ENCODE measurements around the gene TSHB. TPM values are rescaled to one million over a fixed set of nuclear protein-coding genes. Genes with fewer than 3 reads are reported as not detected.
A peak's percentile ranks its signal among the peaks of the same experiment; 100 is the strongest.

Gene TSHB
- total RNA-seq, 1 donor: not detected

- peak; percentile 34 for DNase-seq (ENCODE audit: low read depth)
- H3K4me3 ChIP-seq (ENCODE audit: low read depth, low read length): peak overlapping the region; percentile 34
- TF ChIP-seq CTCF (IDR thresholded peaks at IDR 0.05; ENCODE audit: insufficient read depth, low read depth, low read length): no peak
Observed at GRCh38 chr1:115056395-115056798, 26.8 kb downstream of the TSHB start.

- TF ChIP-seq CTCF (IDR thresholded peaks at IDR 0.05; ENCODE audit: insufficient read depth, low read depth, low read length): no peak
- H3K4me3 ChIP-seq (ENCODE audit: low read depth, low read length): no peak overlapping the region
- no peak for DNase-seq (ENCODE audit: low read depth)
Observed at GRCh38 chr1:115057661-115058254, 28.1 kb downstream of the TSHB start.

GRCh38 chr1:115059316-115059715 lies 29.7 kb downstream of the TSHB start:
- no peak for DNase-seq (ENCODE audit: low read depth)
- no peak for TF ChIP-seq CTCF (IDR thresholded peaks at IDR 0.05; ENCODE audit: insufficient read depth, low read depth, low read length)
- H3K4me3 ChIP-seq (ENCODE audit: low read depth, low read length): no peak overlapping the region

GRCh38 chr1:115060501-115060900 lies 30.9 kb downstream of the TSHB start:
- DNase-seq (ENCODE audit: low read depth): no peak
- TF ChIP-seq CTCF (IDR thresholded peaks at IDR 0.05; ENCODE audit: insufficient read depth, low read depth, low read length): no peak
- no peak overlapping the region for H3K4me3 ChIP-seq (ENCODE audit: low read depth, low read length)

GRCh38 chr1:115062542-115063004 lies 32.9 kb downstream of the TSHB start:
- no peak overlapping the region for H3K4me3 ChIP-seq (ENCODE audit: low read depth, low read length)
- peak; percentile 6 for DNase-seq (ENCODE audit: low read depth)
- TF ChIP-seq CTCF (IDR thresholded peaks at IDR 0.05; ENCODE audit: insufficient read depth, low read depth, low read length): no peak

GRCh38 chr1:115063228-115063901 lies 33.7 kb downstream of the TSHB start:
- DNase-seq (ENCODE audit: low read depth): no peak
- TF ChIP-seq CTCF (IDR thresholded peaks at IDR 0.05; ENCODE audit: insufficient read depth, low read depth, low read length): no peak
- no peak overlapping the region for H3K4me3 ChIP-seq (ENCODE audit: low read depth, low read length)
